SJSA1 (cell line): Measurements from ENCODE around the gene TMEM255B. TPM values are rescaled to one million over a fixed set of nuclear protein-coding genes. Genes with fewer than 3 reads are reported as not detected.
A peak's percentile ranks its signal among the peaks of the same experiment; 100 is the strongest.
"Not testable (repeated sequence)": the region's sequence is repeated elsewhere in the genome, so short reads cannot be mapped to it uniquely, and the experiment has no call there.

ENCODE experiments used
- DNase-seq, 2 experiments: peaks; one replicate each; pipeline ENCODE4 v3.0.0-alpha.2; 2015 to 2020; ENCODE audit warnings: low spot score in 2 of 2, low read depth in 1 of 2
- H3K27ac ChIP-seq: fragments of 250-450 bp; sonication (Bioruptor Pico); 2 replicates; pipeline ENCODE4 v1.5.1; 2020; ENCODE audit warnings: mild to moderate bottlenecking, moderate library complexity
- H3K27me3 ChIP-seq: fragments of 250-450 bp; sonication (Bioruptor Pico); replicated peaks from 2 replicates; pipeline ENCODE4 v1.5.1; 2020; ENCODE audit warnings: mild to moderate bottlenecking, moderate library complexity
- H3K36me3 ChIP-seq: fragments of 250-450 bp; sonication (Bioruptor Pico); 2 replicates; pipeline ENCODE4 v1.5.1; 2020; ENCODE audit warnings: mild to moderate bottlenecking
- H3K4me1 ChIP-seq: fragments of 250-450 bp; sonication (Bioruptor Pico); replicated peaks from 2 replicates; pipeline ENCODE4 v1.6.1; 2021; ENCODE audit warnings: mild to moderate bottlenecking
- H3K4me3 ChIP-seq: fragments of 250-450 bp; sonication (Bioruptor Pico); 2 replicates; pipeline ENCODE4 v1.5.1; 2020; ENCODE audit warnings: mild to moderate bottlenecking
- H3K9me3 ChIP-seq: fragments of 250-450 bp; sonication (Bioruptor Pico); replicated peaks from 2 replicates; pipeline ENCODE4 v1.5.1; 2020; ENCODE audit warnings: mild to moderate bottlenecking
- total RNA-seq: library from RNA; depleted of rRNA; stranded (reverse); fragments of >200 nt; shearing (Covaris generic); gene quantifications from 2 replicates; pipeline ENCODE4 v1.2.3, GENCODE V29; 2014

TMEM255B gene
- total RNA-seq, 1 experiment from 2014 or later, result 1.8 TPM

GRCh38 chr13:113740661-113741060 is 18.4 kb upstream of the TMEM255B start:
- Histone ChIP-seq H3K36me3 (no peaks in the 10 kb centered on the region), H3K4me1 (peaks cover 16% of the 10 kb centered on the region), H3K4me3 (no peak overlapping the region), H3K27me3 (peaks cover 40% of the 10 kb centered on the region), H3K9me3 (peaks cover 8% of the 10 kb centered on the region; the same call in 1 of the 2 replicates), H3K27ac (no peak overlapping the region)
- no peak for DNase-seq

GRCh38 chr13:113741191-113741668 is 17.8 kb upstream of the TMEM255B start:
- H3K9me3 ChIP-seq, result 0 out of 2 replicates have a peak, but pooled peaks cover 3% of the 10 kb centered on the region
- peaks cover 16% of the 10 kb centered on the region for H3K4me1 ChIP-seq
- H3K36me3 ChIP-seq, result no peaks in the 10 kb centered on the region
- H3K27me3 ChIP-seq, result peaks cover 40% of the 10 kb centered on the region
- H3K4me3 ChIP-seq, result no peak overlapping the region
- H3K27ac ChIP-seq, result no peak overlapping the region
- peak in 1 of 2 experiments; percentile 54 for DNase-seq

GRCh38 chr13:113742000-113742441 is 17.0 kb upstream of the TMEM255B start:
- peaks cover 16% of the 10 kb centered on the region for H3K4me1 ChIP-seq
- peak in 1 of 2 experiments; percentile 33 for DNase-seq
- no peak overlapping the region for H3K4me3 ChIP-seq
- peaks cover 41% of the 10 kb centered on the region for H3K27me3 ChIP-seq
- no peak overlapping the region for H3K27ac ChIP-seq
- H3K36me3 ChIP-seq, result no peaks in the 10 kb centered on the region
- no peaks in the 10 kb centered on the region for H3K9me3 ChIP-seq

- DNase-seq, result no peak
- H3K9me3 ChIP-seq, result no peaks in the 10 kb centered on the region
- peaks cover 41% of the 10 kb centered on the region for H3K27me3 ChIP-seq
- no peak overlapping the region for H3K27ac ChIP-seq
- no peaks in the 10 kb centered on the region for H3K36me3 ChIP-seq
- H3K4me1 ChIP-seq, result peaks cover 16% of the 10 kb centered on the region
- no peak overlapping the region for H3K4me3 ChIP-seq
Measured at GRCh38 chr13:113742445-113743120, 16.4 kb upstream of the TMEM255B start.

GRCh38 chr13:113743366-113744195 is 15.4 kb upstream of the TMEM255B start:
- Histone ChIP-seq H3K27ac (no peak overlapping the region), H3K4me1 (peaks cover 16% of the 10 kb centered on the region), H3K9me3 (no peaks in the 10 kb centered on the region), H3K36me3 (no peaks in the 10 kb centered on the region), H3K4me3 (no peak overlapping the region), H3K27me3 (peaks cover 39% of the 10 kb centered on the region)
- no peak for DNase-seq

GRCh38 chr13:113744197-113745000 is 14.6 kb upstream of the TMEM255B start:
- no peak for DNase-seq
- no peak overlapping the region for H3K4me3 ChIP-seq
- peaks cover 16% of the 10 kb centered on the region for H3K4me1 ChIP-seq
- H3K27ac ChIP-seq, result no peak overlapping the region
- no peaks in the 10 kb centered on the region for H3K36me3 ChIP-seq
- peaks cover 36% of the 10 kb centered on the region for H3K27me3 ChIP-seq
- no peaks in the 10 kb centered on the region for H3K9me3 ChIP-seq

- peaks cover 2% of the 10 kb centered on the region; the same call in 1 of the 2 replicates for H3K9me3 ChIP-seq
- no peak for DNase-seq
Measured at GRCh38 chr13:113745059-113745458, 14.0 kb upstream of the TMEM255B start.

GRCh38 chr13:113745500-113746142 is 13.4 kb upstream of the TMEM255B start:
- not testable (repeated sequence) for H3K36me3 ChIP-seq, H3K9me3 ChIP-seq, DNase-seq, H3K4me3 ChIP-seq, H3K27ac ChIP-seq
- Histone ChIP-seq H3K27me3 (peaks cover 33% of the 10 kb centered on the region), H3K4me1 (peaks cover 16% of the 10 kb centered on the region)

More at GRCh38 chr13:113745059-113745458, 14.0 kb upstream of the TMEM255B start:
- no peaks in the 10 kb centered on the region for H3K36me3 ChIP-seq
- H3K27me3 ChIP-seq, result peaks cover 34% of the 10 kb centered on the region
- H3K4me1 ChIP-seq, result peaks cover 16% of the 10 kb centered on the region
- H3K4me3 ChIP-seq, result no peak overlapping the region
- no peak overlapping the region for H3K27ac ChIP-seq

- H3K9me3 ChIP-seq, result peaks cover 12% of the 10 kb centered on the region
- H3K27ac ChIP-seq, result no peak overlapping the region
- no peak for DNase-seq
- peaks cover 16% of the 10 kb centered on the region for H3K4me1 ChIP-seq
- no peak overlapping the region for H3K4me3 ChIP-seq
- peaks cover 32% of the 10 kb centered on the region for H3K27me3 ChIP-seq
- no peaks in the 10 kb centered on the region for H3K36me3 ChIP-seq
Measured at GRCh38 chr13:113746143-113746525, 12.9 kb upstream of the TMEM255B start.

- DNase-seq, result no peak
- Histone ChIP-seq H3K9me3 (peaks cover 18% of the 10 kb centered on the region), H3K27me3 (peaks cover 27% of the 10 kb centered on the region), H3K36me3 (no peaks in the 10 kb centered on the region), H3K27ac (no peak overlapping the region), H3K4me3 (no peak overlapping the region), H3K4me1 (peaks cover 11% of the 10 kb centered on the region)
Measured at GRCh38 chr13:113746671-113747070, 12.4 kb upstream of the TMEM255B start.

GRCh38 chr13:113747291-113747833 is 11.7 kb upstream of the TMEM255B start:
- H3K4me1 ChIP-seq, result peaks cover 4% of the 10 kb centered on the region
- H3K27ac ChIP-seq, result no peak overlapping the region
- H3K27me3 ChIP-seq, result peaks cover 20% of the 10 kb centered on the region
- no peaks in the 10 kb centered on the region for H3K36me3 ChIP-seq
- DNase-seq, result no peak
- H3K9me3 ChIP-seq, result peaks cover 18% of the 10 kb centered on the region
- H3K4me3 ChIP-seq, result no peak overlapping the region

- peaks cover 18% of the 10 kb centered on the region for H3K9me3 ChIP-seq
- no peak overlapping the region for H3K27ac ChIP-seq
- H3K27me3 ChIP-seq, result peaks cover 24% of the 10 kb centered on the region; the same call in 1 of the 2 replicates
- DNase-seq, result no peak
- no peaks in the 10 kb centered on the region for H3K36me3 ChIP-seq
- H3K4me3 ChIP-seq, result no peak overlapping the region
- H3K4me1 ChIP-seq, result no peaks in the 10 kb centered on the region
Measured at GRCh38 chr13:113748101-113748861, 10.7 kb upstream of the TMEM255B start.
